ENCODE results near the gene ROR2.

Gene ROR2

GRCh38 chr9:91920630-91921350 is 29.2 kb downstream of the ROR2 start:
- no peaks in the 10 kb centered on the region for H4K20me1 ChIP-seq (ENCODE audit: insufficient read depth)
- H3K36me3 ChIP-seq (ENCODE audit: insufficient read depth): no peaks in the 10 kb centered on the region
- no peak overlapping the region for H2AFZ ChIP-seq (ENCODE audit: low read depth)
- no peaks in the 10 kb centered on the region for H3K27me3 ChIP-seq (ENCODE audit: insufficient read depth, low read depth)
- H3K79me2 ChIP-seq (ENCODE audit: insufficient read depth, low read depth): no peaks in the 10 kb centered on the region
- H3K4me1 ChIP-seq (ENCODE audit: low read depth, poor library complexity, severe bottlenecking): no peaks in the 10 kb centered on the region
- H3K4me2 ChIP-seq: no peak overlapping the region
- no peak for TF ChIP-seq CTCF (conservative IDR thresholded peaks at IDR 0.05; ENCODE audit: low read depth, low read length)
- no peak overlapping the region for H3K27ac ChIP-seq
- H3K4me3 ChIP-seq (IDR thresholded peaks at IDR 0.05; ENCODE audit: insufficient read depth, low read depth, low read length): no peak overlapping the region
- H3K9ac ChIP-seq: no peak overlapping the region

- Histone ChIP-seq H3K4me1 (ENCODE audit: low read depth, poor library complexity, severe bottlenecking) (no peaks in the 10 kb centered on the region), H2AFZ (ENCODE audit: low read depth) (no peak overlapping the region), H3K36me3 (ENCODE audit: insufficient read depth) (no peaks in the 10 kb centered on the region), H3K27me3 (ENCODE audit: insufficient read depth, low read depth) (no peaks in the 10 kb centered on the region), H3K9ac (no peak overlapping the region), H3K27ac (no peak overlapping the region), H4K20me1 (ENCODE audit: insufficient read depth) (no peaks in the 10 kb centered on the region), H3K4me2 (no peak overlapping the region), H3K4me3 (IDR thresholded peaks at IDR 0.05; ENCODE audit: insufficient read depth, low read depth, low read length) (no peak overlapping the region), H3K79me2 (ENCODE audit: insufficient read depth, low read depth) (no peaks in the 10 kb centered on the region)
- no peak for TF ChIP-seq CTCF (conservative IDR thresholded peaks at IDR 0.05; ENCODE audit: low read depth, low read length)
Observed at GRCh38 chr9:91919621-91920020, 30.4 kb downstream of the ROR2 start.

GRCh38 chr9:91917436-91917835 is 32.6 kb downstream of the ROR2 start:
- Histone ChIP-seq H3K4me2 (no peak overlapping the region), H3K4me1 (ENCODE audit: low read depth, poor library complexity, severe bottlenecking) (no peaks in the 10 kb centered on the region), H3K36me3 (ENCODE audit: insufficient read depth) (no peaks in the 10 kb centered on the region), H2AFZ (ENCODE audit: low read depth) (no peak overlapping the region), H3K79me2 (ENCODE audit: insufficient read depth, low read depth) (no peaks in the 10 kb centered on the region), H4K20me1 (ENCODE audit: insufficient read depth) (no peaks in the 10 kb centered on the region), H3K27me3 (ENCODE audit: insufficient read depth, low read depth) (no peaks in the 10 kb centered on the region), H3K4me3 (IDR thresholded peaks at IDR 0.05; ENCODE audit: insufficient read depth, low read depth, low read length) (no peak overlapping the region), H3K27ac (no peak overlapping the region), H3K9ac (no peak overlapping the region)
- TF ChIP-seq CTCF (conservative IDR thresholded peaks at IDR 0.05; ENCODE audit: low read depth, low read length): no peak

GRCh38 chr9:91915524-91916263 is 34.3 kb downstream of the ROR2 start:
- H3K27ac ChIP-seq: no peak overlapping the region
- no peaks in the 10 kb centered on the region for H3K36me3 ChIP-seq (ENCODE audit: insufficient read depth)
- H3K79me2 ChIP-seq (ENCODE audit: insufficient read depth, low read depth): no peaks in the 10 kb centered on the region
- no peak overlapping the region for H3K4me3 ChIP-seq (IDR thresholded peaks at IDR 0.05; ENCODE audit: insufficient read depth, low read depth, low read length)
- peaks cover 4% of the 10 kb centered on the region for H3K4me1 ChIP-seq (ENCODE audit: low read depth, poor library complexity, severe bottlenecking)
- no peak overlapping the region for H3K9ac ChIP-seq
- no peaks in the 10 kb centered on the region for H4K20me1 ChIP-seq (ENCODE audit: insufficient read depth)
- H2AFZ ChIP-seq (ENCODE audit: low read depth): no peak overlapping the region
- no peak overlapping the region for H3K4me2 ChIP-seq
- TF ChIP-seq CTCF (conservative IDR thresholded peaks at IDR 0.05; ENCODE audit: low read depth, low read length): no peak
- H3K27me3 ChIP-seq (ENCODE audit: insufficient read depth, low read depth): no peaks in the 10 kb centered on the region

Measured in KMS-11 (cell line).